ENCODE results near the gene LMTK2. TPM values are rescaled to one million over a fixed set of nuclear protein-coding genes. Genes with fewer than 3 reads are reported as not detected.

The LMTK2 gene
- total and polyA plus RNA-seq, 2 experiments from 2014 or later = 2.3 to 4.6 TPM

DNA sequence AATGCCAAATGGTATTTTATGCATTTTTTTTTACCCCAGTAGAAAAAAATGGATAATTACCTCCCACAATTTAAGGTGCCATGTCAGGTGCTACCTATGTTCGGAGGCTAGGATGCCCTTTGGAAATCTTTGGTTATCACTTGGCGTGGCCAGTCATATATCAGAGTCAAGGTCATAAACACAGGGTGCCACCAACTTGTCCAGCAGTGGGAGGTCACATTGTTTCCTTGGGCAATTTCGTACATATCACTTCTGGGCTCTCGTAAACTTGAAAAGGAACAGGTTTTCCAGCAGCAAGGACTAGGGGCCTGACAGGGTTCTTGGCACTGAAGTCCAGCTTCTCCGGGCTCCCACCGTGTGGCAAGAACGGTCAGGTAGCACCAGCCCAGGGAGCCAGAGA lies 56.6 kb downstream of the LMTK2 start:
- Histone ChIP-seq H3K27ac (no peak overlapping the region), H3K9me2 (ENCODE audit: insufficient read depth) (no peaks in the 10 kb centered on the region), H3K9ac (no peak overlapping the region), H3K4me3 (no peak overlapping the region), H3K9me3 (ENCODE audit: low read depth) (no peaks in the 10 kb centered on the region), H3F3A (ENCODE audit: insufficient read depth) (no peaks in the 10 kb centered on the region), H4K20me1 (ENCODE audit: insufficient read depth) (no peaks in the 10 kb centered on the region; the same call in 1 of the 2 replicates), H3K79me2 (ENCODE audit: insufficient read depth) (no peaks in the 10 kb centered on the region), H3K4me2 (ENCODE audit: unreplicated experiment) (no peak overlapping the region), H3K4me1 (ENCODE audit: insufficient read depth) (no peaks in the 10 kb centered on the region), H2AFZ (no peak overlapping the region), H3K36me3 (ENCODE audit: low read depth) (no peaks in the 10 kb centered on the region), H3K27me3 (replicated peaks; ENCODE audit: insufficient read depth) (no peaks in the 10 kb centered on the region)
- TF ChIP-seq EZH2phosphoT487 (IDR thresholded peaks at IDR 0.05; ENCODE audit: insufficient read depth, low read depth) (no peak), EZH2 (IDR thresholded peaks at IDR 0.05; ENCODE audit: insufficient read depth, poor library complexity, severe bottlenecking) (no peak)
- WGBS, 2 experiments (ENCODE audit: low coverage in 1 of 2, low lambda C conversion rate in 2 of 2, missing lambda C conversion rate in 2 of 2) = 95 to 96% methylated on average over 7 of the region's 7 CpGs
- no peak for DNase-seq
- in situ Hi-C loops (cut with MboI) = loop anchor here (10.0 kb wide), 1 partner anchor 138 kb away; no protein-coding TSS in a partner anchor

DNA sequence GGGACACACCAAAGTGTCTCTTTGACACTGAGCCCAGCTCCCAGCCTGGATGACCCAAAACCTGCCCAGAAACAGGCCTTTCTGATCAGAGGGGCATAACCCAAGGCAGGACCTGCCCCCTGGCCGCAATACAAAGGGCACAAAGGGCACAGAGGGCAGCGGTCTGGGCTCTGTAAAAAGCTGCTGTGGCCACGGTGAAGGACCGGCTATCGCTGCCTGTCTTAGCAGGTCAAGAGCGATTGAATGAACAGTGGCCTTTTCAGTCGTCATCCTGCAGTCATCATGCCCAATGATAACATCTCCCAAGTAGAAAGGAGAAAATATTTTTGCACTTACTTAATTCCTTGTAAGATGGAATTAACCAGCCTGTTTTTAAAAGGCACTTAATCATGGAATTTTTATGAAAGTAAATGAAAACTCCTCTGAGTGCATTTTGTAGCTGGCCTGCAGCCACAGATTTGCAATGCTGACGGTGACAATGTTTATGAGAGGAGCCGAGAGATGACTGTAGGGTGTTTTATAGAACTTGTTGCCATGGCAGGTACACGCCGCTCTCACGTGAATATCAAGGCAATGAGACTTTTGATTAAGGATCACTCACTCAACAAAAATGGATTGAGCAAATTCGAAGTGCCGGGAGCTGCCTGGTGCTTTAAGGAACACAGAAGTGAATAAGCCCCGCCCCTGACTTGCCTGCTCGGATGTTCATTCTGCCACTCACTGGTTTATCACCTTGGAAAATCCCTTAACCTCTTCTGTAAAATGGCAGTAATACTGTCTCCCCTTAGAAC lies 57.2 kb downstream of the LMTK2 start:
- no peaks in the 10 kb centered on the region for H3K79me2 ChIP-seq (ENCODE audit: insufficient read depth)
- H3K9me2 ChIP-seq (ENCODE audit: insufficient read depth) = no peaks in the 10 kb centered on the region
- H3K27me3 ChIP-seq (replicated peaks; ENCODE audit: insufficient read depth) = no peaks in the 10 kb centered on the region
- TF ChIP-seq EZH2 (IDR thresholded peaks at IDR 0.05; ENCODE audit: insufficient read depth, poor library complexity, severe bottlenecking) = no peak
- no peak for TF ChIP-seq EZH2phosphoT487 (IDR thresholded peaks at IDR 0.05; ENCODE audit: insufficient read depth, low read depth)
- in situ Hi-C loops (cut with MboI) = loop anchor here (10.0 kb wide), 1 partner anchor 139 kb away; no protein-coding TSS in a partner anchor
- no peaks in the 10 kb centered on the region for H3K9me3 ChIP-seq (ENCODE audit: low read depth)
- no peaks in the 10 kb centered on the region for H3K4me1 ChIP-seq (ENCODE audit: insufficient read depth)
- peak; percentile 2 for DNase-seq
- H3K4me3 ChIP-seq = no peak overlapping the region
- WGBS, 2 experiments (ENCODE audit: low coverage in 1 of 2, low lambda C conversion rate in 2 of 2, missing lambda C conversion rate in 2 of 2) = 75 to 77% methylated on average over 16 of the region's 16 CpGs
- no peak overlapping the region for H3K4me2 ChIP-seq (ENCODE audit: unreplicated experiment)
- H2AFZ ChIP-seq = no peak overlapping the region
- H3K36me3 ChIP-seq (ENCODE audit: low read depth) = no peaks in the 10 kb centered on the region
- H3F3A ChIP-seq (ENCODE audit: insufficient read depth) = no peaks in the 10 kb centered on the region
- no peak overlapping the region for H3K27ac ChIP-seq
- H3K9ac ChIP-seq = no peak overlapping the region
- no peaks in the 10 kb centered on the region; the same call in 1 of the 2 replicates for H4K20me1 ChIP-seq (ENCODE audit: insufficient read depth)

DNA sequence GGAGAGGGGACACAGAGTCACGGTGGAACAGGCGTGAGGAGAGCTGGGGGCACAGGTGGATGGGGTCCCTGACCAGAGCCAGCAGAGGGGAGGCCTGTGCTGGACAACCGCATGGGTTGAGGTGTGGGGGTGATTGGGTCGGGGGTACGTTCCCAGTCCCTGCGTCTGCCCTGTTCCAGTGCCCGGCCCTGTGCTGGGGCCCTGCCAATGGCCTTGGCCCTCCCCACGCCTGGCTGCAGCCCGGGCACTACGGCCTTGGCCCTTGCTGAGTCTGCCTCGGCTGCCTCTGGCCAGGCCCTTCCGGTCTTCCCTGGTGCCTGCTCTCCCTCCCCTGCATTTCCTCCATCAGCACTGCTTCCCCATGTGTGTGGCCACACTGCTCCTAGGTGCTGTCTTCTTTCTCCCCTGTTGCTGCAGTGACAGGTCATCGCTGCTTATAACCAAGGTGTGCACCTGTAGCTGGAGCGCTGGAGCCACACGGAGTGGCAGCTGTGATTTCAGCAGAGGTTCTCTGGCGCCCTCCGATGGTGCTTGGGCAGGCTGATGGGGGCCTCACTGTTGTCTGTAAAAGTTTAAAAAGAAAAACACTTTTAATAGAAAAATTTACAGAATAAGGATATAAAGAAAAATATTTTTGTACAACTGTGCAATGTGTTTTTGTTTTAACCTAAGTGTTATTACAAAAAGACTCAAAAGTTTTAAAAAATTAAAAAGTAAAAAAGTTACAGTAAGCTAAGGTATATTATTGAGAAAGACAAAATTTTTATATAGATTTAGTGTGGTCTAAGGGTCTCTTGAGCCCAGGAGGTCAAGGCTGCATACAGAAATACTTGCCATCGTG lies 59.4 kb downstream of the LMTK2 start:
- peak; percentile 57 for DNase-seq
- Histone ChIP-seq H2AFZ (no peak overlapping the region), H3K4me3 (no peak overlapping the region), H3K4me1 (ENCODE audit: insufficient read depth) (no peaks in the 10 kb centered on the region), H3K27me3 (replicated peaks; ENCODE audit: insufficient read depth) (no peaks in the 10 kb centered on the region), H4K20me1 (ENCODE audit: insufficient read depth) (no peaks in the 10 kb centered on the region), H3F3A (ENCODE audit: insufficient read depth) (no peaks in the 10 kb centered on the region), H3K79me2 (ENCODE audit: insufficient read depth) (no peaks in the 10 kb centered on the region), H3K9ac (no peak overlapping the region), H3K9me2 (ENCODE audit: insufficient read depth) (no peaks in the 10 kb centered on the region), H3K9me3 (ENCODE audit: low read depth) (no peaks in the 10 kb centered on the region), H3K36me3 (ENCODE audit: low read depth) (no peaks in the 10 kb centered on the region), H3K27ac (no peak overlapping the region), H3K4me2 (ENCODE audit: unreplicated experiment) (no peak overlapping the region)
- TF ChIP-seq EZH2phosphoT487 (IDR thresholded peaks at IDR 0.05; ENCODE audit: insufficient read depth, low read depth) = no peak
- no peak for TF ChIP-seq EZH2 (IDR thresholded peaks at IDR 0.05; ENCODE audit: insufficient read depth, poor library complexity, severe bottlenecking)
- in situ Hi-C loops (cut with MboI) = loop anchor here (10.0 kb wide), 1 partner anchor 141 kb away; no protein-coding TSS in a partner anchor
- WGBS, 2 experiments (ENCODE audit: low coverage in 1 of 2, low lambda C conversion rate in 2 of 2, missing lambda C conversion rate in 2 of 2) = 73 to 78% methylated on average over 16 to 17 of the region's 18 CpGs

DNA sequence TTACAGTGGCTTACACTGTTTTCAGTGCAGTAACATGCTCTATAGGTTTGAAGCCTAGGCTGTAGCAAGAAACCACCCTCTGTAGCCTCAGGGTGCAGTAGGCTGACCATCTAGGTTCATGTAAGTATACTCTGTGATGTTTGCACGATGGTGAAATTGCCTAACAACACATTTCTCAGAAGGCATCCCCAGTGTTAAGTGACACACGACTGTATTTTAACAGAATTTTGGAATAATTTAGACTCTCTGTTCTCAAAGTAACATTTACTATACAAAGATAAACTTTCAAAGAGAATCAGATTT lies 60.0 kb downstream of the LMTK2 start:
- H4K20me1 ChIP-seq (ENCODE audit: insufficient read depth) = no peaks in the 10 kb centered on the region
- no peak overlapping the region for H3K4me2 ChIP-seq (ENCODE audit: unreplicated experiment)
- H2AFZ ChIP-seq = no peak overlapping the region
- in situ Hi-C loops (cut with MboI) = loop anchor here (10.0 kb wide), 1 partner anchor 142 kb away; no protein-coding TSS in a partner anchor
- H3K79me2 ChIP-seq (ENCODE audit: insufficient read depth) = no peaks in the 10 kb centered on the region
- no peak overlapping the region for H3K27ac ChIP-seq
- H3K4me3 ChIP-seq = no peak overlapping the region
- no peak overlapping the region for H3K9ac ChIP-seq
- H3K9me3 ChIP-seq (ENCODE audit: low read depth) = no peaks in the 10 kb centered on the region
- H3K4me1 ChIP-seq (ENCODE audit: insufficient read depth) = no peaks in the 10 kb centered on the region
- WGBS, 2 experiments (ENCODE audit: low coverage in 1 of 2, low lambda C conversion rate in 2 of 2, missing lambda C conversion rate in 2 of 2) = 27 to 32% methylated on average over 2 of the region's 2 CpGs
- no peak for TF ChIP-seq EZH2 (IDR thresholded peaks at IDR 0.05; ENCODE audit: insufficient read depth, poor library complexity, severe bottlenecking)
- H3K9me2 ChIP-seq (ENCODE audit: insufficient read depth) = no peaks in the 10 kb centered on the region
- no peaks in the 10 kb centered on the region for H3F3A ChIP-seq (ENCODE audit: insufficient read depth)
- no peak for DNase-seq
- H3K36me3 ChIP-seq (ENCODE audit: low read depth) = no peaks in the 10 kb centered on the region
- H3K27me3 ChIP-seq (replicated peaks; ENCODE audit: insufficient read depth) = no peaks in the 10 kb centered on the region
